ENCODE results near the gene KATNAL1. TPM values are rescaled to one million over a fixed set of nuclear protein-coding genes. Genes with fewer than 3 reads are reported as not detected.

KATNAL1 gene
- polyA plus RNA-seq, 1 donor (not counting 4 experiments of a cell fraction or from before 2014, with no cell fraction given) = 10.1 TPM

DNA sequence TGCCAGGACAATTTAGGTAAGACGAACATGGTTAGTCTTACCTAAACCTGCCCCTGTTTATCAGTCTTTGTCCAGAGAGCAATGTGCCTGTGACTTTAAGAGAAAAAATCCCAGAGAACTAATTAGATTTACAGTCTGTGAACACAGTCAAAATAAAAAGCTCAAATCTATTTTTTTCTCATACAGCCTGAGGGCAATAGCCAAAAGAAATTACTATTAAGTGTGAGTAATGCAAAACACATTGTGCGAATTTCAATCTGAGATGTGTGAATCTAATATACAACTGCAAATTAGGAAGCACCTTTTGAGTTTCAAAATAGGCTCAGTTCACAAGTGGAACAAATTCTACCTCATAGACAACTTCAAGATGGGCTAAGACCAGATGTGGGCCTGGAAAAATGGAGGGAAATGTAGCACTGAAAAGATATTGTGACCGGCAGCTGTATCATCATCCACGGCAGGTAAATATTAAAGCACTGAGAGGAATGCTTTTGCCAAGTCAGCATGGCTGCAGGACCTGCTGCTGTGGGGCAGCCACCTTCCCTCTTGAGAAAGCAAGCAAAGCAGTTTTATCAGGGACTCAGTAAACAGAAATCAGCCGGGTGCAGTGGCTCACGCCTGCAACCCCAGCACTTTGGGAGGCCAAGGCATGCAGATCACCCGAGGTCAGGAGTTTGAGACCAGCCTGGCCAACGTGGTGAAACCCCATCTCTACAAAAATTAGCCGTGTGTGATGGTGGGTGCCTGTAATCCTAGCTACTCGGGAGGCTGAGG is 114.8 kb downstream of the KATNAL1 start:
- H3K36me3 ChIP-seq (ENCODE audit: control insufficient read depth in 2 of 2, extremely low read depth in 1 of 2, insufficient read depth in 2 of 2, low read length in 2 of 2) = no peaks in the 10 kb centered on the region
- no peaks in the 10 kb centered on the region for H3K9me1 ChIP-seq (ENCODE audit: control insufficient read depth, extremely low read depth, insufficient read depth, low read length)
- FAIRE-seq = no peak
- no peaks in the 10 kb centered on the region for H3K4me1 ChIP-seq (ENCODE audit: control insufficient read depth, extremely low read depth, insufficient read depth, low read length)
- no peak for DNase-seq (ENCODE audit: low read depth, low spot score)
- dilution Hi-C loops (cut with MboI; ENCODE audit: extremely low pct_ligation_motif_present, low sequenced_read_pairs) = no loop called here
- no peaks in the 10 kb centered on the region for H3K27me3 ChIP-seq (ENCODE audit: control insufficient read depth, extremely low read depth, insufficient read depth, low read length)
- TF ChIP-seq EZH2 (IDR thresholded peaks at IDR 0.05; ENCODE audit: low read length) = no peak
- no peak for TF ChIP-seq CTCF (optimal IDR thresholded peaks at IDR 0.05 in 1 of 3, IDR thresholded peaks at IDR 0.05 in 1 of 3, conservative IDR thresholded peaks at IDR 0.05 in 1 of 3; ENCODE audit: extremely low read depth in 1 of 3, insufficient read depth in 2 of 3, low read length in 3 of 3)
- H4K20me1 ChIP-seq (ENCODE audit: control insufficient read depth, extremely low read depth, insufficient read depth, low read length) = no peaks in the 10 kb centered on the region
- H3K9ac ChIP-seq (ENCODE audit: control insufficient read depth, extremely low read depth, insufficient read depth, low read length) = no peak overlapping the region
- H3K9me3 ChIP-seq (ENCODE audit: control insufficient read depth, low read depth, low read length) = no peaks in the 10 kb centered on the region
- H3K79me2 ChIP-seq (ENCODE audit: control insufficient read depth, insufficient read depth, low read length) = no peaks in the 10 kb centered on the region
- H2AFZ ChIP-seq (ENCODE audit: control insufficient read depth, low read length) = no peak overlapping the region
- H3K4me2 ChIP-seq (ENCODE audit: control insufficient read depth, extremely low read depth, insufficient read depth, low read depth, low read length) = no peak overlapping the region
- no peak overlapping the region for H3K4me3 ChIP-seq (ENCODE audit: control insufficient read depth in 2 of 3, extremely low read depth in 1 of 3, insufficient read depth in 2 of 3, low read depth in 1 of 3, low read length in 3 of 3)
- no peak overlapping the region for H3K27ac ChIP-seq (ENCODE audit: control insufficient read depth, insufficient read depth, low read length)

DNA sequence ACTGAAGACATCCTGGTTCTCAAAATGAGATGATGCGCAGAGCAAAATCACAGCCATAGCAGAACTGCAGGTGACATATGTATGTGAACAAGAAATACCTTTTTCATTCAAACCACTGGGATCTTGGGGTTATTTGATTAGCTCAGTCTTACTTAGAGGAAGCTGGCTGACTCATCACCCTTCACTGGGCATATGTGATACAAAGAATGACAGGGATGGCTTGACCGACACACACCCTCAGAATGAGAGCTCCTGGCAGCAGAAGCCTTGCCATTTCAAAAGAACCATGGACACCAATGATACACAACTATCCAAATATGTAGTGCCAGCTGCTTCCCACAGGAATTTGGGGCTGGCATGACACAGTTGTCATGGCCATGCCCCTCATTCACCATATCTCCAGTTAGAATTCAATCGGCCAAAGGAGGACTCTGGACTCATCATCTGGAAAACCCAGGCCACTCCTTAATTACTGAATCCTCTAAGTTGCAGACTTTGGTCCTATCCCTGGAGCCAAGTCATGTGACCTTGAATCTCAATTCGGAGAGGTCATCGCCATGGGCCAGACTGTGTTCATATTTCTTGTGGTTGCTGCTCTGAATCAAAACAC is 115.8 kb downstream of the KATNAL1 start:
- no peaks in the 10 kb centered on the region for H3K79me2 ChIP-seq (ENCODE audit: control insufficient read depth, insufficient read depth, low read length)
- no peaks in the 10 kb centered on the region for H3K27me3 ChIP-seq (ENCODE audit: control insufficient read depth, extremely low read depth, insufficient read depth, low read length)
- no peaks in the 10 kb centered on the region for H4K20me1 ChIP-seq (ENCODE audit: control insufficient read depth, extremely low read depth, insufficient read depth, low read length)
- TF ChIP-seq EZH2 (IDR thresholded peaks at IDR 0.05; ENCODE audit: low read length) (no peak), CTCF (optimal IDR thresholded peaks at IDR 0.05 in 1 of 3, IDR thresholded peaks at IDR 0.05 in 1 of 3, conservative IDR thresholded peaks at IDR 0.05 in 1 of 3; ENCODE audit: extremely low read depth in 1 of 3, insufficient read depth in 2 of 3, low read length in 3 of 3) (no peak)
- DNase-seq (ENCODE audit: low read depth, low spot score) = no peak
- dilution Hi-C loops (cut with MboI; ENCODE audit: extremely low pct_ligation_motif_present, low sequenced_read_pairs) = no loop called here
- no peak overlapping the region for H3K4me2 ChIP-seq (ENCODE audit: control insufficient read depth, extremely low read depth, insufficient read depth, low read depth, low read length)
- H3K36me3 ChIP-seq (ENCODE audit: control insufficient read depth in 2 of 2, extremely low read depth in 1 of 2, insufficient read depth in 2 of 2, low read length in 2 of 2) = no peaks in the 10 kb centered on the region
- no peaks in the 10 kb centered on the region for H3K4me1 ChIP-seq (ENCODE audit: control insufficient read depth, extremely low read depth, insufficient read depth, low read length)
- peak; percentile 26 for FAIRE-seq
- H3K9me1 ChIP-seq (ENCODE audit: control insufficient read depth, extremely low read depth, insufficient read depth, low read length) = no peaks in the 10 kb centered on the region
- H3K27ac ChIP-seq (ENCODE audit: control insufficient read depth, insufficient read depth, low read length) = no peak overlapping the region
- H2AFZ ChIP-seq (ENCODE audit: control insufficient read depth, low read length) = no peak overlapping the region
- no peaks in the 10 kb centered on the region for H3K9me3 ChIP-seq (ENCODE audit: control insufficient read depth, low read depth, low read length)
- no peak overlapping the region for H3K4me3 ChIP-seq (ENCODE audit: control insufficient read depth in 2 of 3, extremely low read depth in 1 of 3, insufficient read depth in 2 of 3, low read depth in 1 of 3, low read length in 3 of 3)
- no peak overlapping the region for H3K9ac ChIP-seq (ENCODE audit: control insufficient read depth, extremely low read depth, insufficient read depth, low read length)
